ENCODE measurements around the gene CIITA.
A peak's percentile ranks its signal among the peaks of the same experiment; 100 is the strongest.
"Not testable (repeated sequence)": the region's sequence is repeated elsewhere in the genome, so short reads cannot be mapped to it uniquely, and the experiment has no call there.

The CIITA gene

GRCh38 chr16:10964891-10965326, 87.9 kb downstream of the CIITA start:
- TF ChIP-seq, protein P1, sequence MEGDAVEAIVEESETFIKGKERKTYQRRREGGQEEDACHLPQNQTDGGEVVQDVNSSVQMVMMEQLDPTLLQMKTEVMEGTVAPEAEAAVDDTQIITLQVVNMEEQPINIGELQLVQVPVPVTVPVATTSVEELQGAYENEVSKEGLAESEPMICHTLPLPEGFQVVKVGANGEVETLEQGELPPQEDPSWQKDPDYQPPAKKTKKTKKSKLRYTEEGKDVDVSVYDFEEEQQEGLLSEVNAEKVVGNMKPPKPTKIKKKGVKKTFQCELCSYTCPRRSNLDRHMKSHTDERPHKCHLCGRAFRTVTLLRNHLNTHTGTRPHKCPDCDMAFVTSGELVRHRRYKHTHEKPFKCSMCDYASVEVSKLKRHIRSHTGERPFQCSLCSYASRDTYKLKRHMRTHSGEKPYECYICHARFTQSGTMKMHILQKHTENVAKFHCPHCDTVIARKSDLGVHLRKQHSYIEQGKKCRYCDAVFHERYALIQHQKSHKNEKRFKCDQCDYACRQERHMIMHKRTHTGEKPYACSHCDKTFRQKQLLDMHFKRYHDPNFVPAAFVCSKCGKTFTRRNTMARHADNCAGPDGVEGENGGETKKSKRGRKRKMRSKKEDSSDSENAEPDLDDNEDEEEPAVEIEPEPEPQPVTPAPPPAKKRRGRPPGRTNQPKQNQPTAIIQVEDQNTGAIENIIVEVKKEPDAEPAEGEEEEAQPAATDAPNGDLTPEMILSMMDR (IDR thresholded peaks at IDR 0.05; ENCODE audit: low read depth, low read length) = no peak
- no peaks in the 10 kb centered on the region for H3K9me3 ChIP-seq
- peaks cover 18% of the 10 kb centered on the region for H3K36me3 ChIP-seq
- H3K27me3 ChIP-seq = no peaks in the 10 kb centered on the region
- no peak for DNase-seq
- H3K4me1 ChIP-seq = peaks cover 6% of the 10 kb centered on the region; the same call in 1 of the 2 replicates
- no peak overlapping the region for H3K4me3 ChIP-seq (ENCODE audit: low read depth, low read length)

- DNase-seq = no peak
- H3K27me3 ChIP-seq = no peaks in the 10 kb centered on the region
- peaks cover 6% of the 10 kb centered on the region; the same call in 1 of the 2 replicates for H3K4me1 ChIP-seq
- TF ChIP-seq, protein P1 (IDR thresholded peaks at IDR 0.05; ENCODE audit: low read depth, low read length) = no peak
- no peak overlapping the region for H3K4me3 ChIP-seq (ENCODE audit: low read depth, low read length)
- H3K36me3 ChIP-seq = peaks cover 20% of the 10 kb centered on the region
- no peaks in the 10 kb centered on the region for H3K9me3 ChIP-seq
Measured at GRCh38 chr16:10965440-10966061, 88.5 kb downstream of the CIITA start.

GRCh38 chr16:10966129-10966528, 89.1 kb downstream of the CIITA start:
- Histone ChIP-seq H3K36me3 (peaks cover 21% of the 10 kb centered on the region), H3K27me3 (no peaks in the 10 kb centered on the region), H3K4me1 (peaks cover 6% of the 10 kb centered on the region; the same call in 1 of the 2 replicates), H3K4me3 (ENCODE audit: low read depth, low read length) (no peak overlapping the region), H3K9me3 (no peaks in the 10 kb centered on the region)
- no peak for DNase-seq
- TF ChIP-seq, protein P1 (IDR thresholded peaks at IDR 0.05; ENCODE audit: low read depth, low read length) = no peak

- not testable (repeated sequence) for H3K4me1 ChIP-seq; H3K4me3 ChIP-seq (ENCODE audit: low read depth, low read length); DNase-seq; H3K9me3 ChIP-seq; H3K27me3 ChIP-seq
- H3K36me3 ChIP-seq = peaks cover 24% of the 10 kb centered on the region
Measured at GRCh38 chr16:10966559-10966958, 89.6 kb downstream of the CIITA start.

- peaks cover 15% of the 10 kb centered on the region for H3K4me1 ChIP-seq
- no peaks in the 10 kb centered on the region for H3K9me3 ChIP-seq
- peak; percentile 46 for DNase-seq
- H3K36me3 ChIP-seq = peaks cover 24% of the 10 kb centered on the region
- no peaks in the 10 kb centered on the region for H3K27me3 ChIP-seq
- H3K4me3 ChIP-seq (ENCODE audit: low read depth, low read length) = no peak overlapping the region
- TF ChIP-seq, protein P1 (IDR thresholded peaks at IDR 0.05; ENCODE audit: low read depth, low read length) = no peak
Measured at GRCh38 chr16:10967986-10968385, 91.0 kb downstream of the CIITA start.

DNA sequence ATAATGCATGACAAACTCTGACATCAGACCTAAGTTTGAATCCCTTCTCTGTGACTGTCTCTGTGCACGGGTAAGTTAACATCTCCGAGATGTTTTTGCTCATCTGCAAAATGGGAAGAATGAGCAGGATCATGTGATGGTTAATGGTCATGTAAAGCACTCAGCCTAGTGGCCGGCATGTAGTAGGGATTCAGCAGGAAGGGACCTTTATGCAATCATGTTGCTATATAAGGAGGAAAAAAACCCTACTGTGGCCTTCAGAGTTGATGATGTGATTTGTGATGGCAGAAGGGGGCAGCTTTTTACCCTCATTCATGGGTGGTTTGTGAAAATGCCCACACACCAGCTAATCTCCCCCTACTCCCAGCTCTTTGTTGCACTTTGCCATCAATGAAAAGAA, 91.5 kb downstream of the CIITA start:
- TF ChIP-seq, protein P1 (IDR thresholded peaks at IDR 0.05; ENCODE audit: low read depth, low read length) = no peak
- no peak for DNase-seq
- Histone ChIP-seq H3K27me3 (no peaks in the 10 kb centered on the region), H3K36me3 (peaks cover 19% of the 10 kb centered on the region), H3K9me3 (no peaks in the 10 kb centered on the region), H3K4me3 (ENCODE audit: low read depth, low read length) (no peak overlapping the region), H3K4me1 (peaks cover 15% of the 10 kb centered on the region)

Measured in BE2C (cell line).